Heart right ventricle (tissue), 16 donors: ENCODE results near the gene LYPD6B. TPM values are rescaled to one million over a fixed set of nuclear protein-coding genes. Genes with fewer than 3 reads are reported as not detected.

Experiments used
- ATAC-seq, 8 donors: fragments of 200-7000 bp; cut with Tn5 transposase; one replicate each; pipeline ENCODE4 v1.9.1; 2020; ENCODE audit warnings: mild to moderate bottlenecking in 8 of 8, moderate library complexity in 8 of 8, moderate number of reproducible peaks in 1 of 8
- DNase-seq, 2 donors: peaks; one replicate each; pipeline ENCODE4 v3.0.0-alpha.2; 2020
- H3K27ac ChIP-seq, 10 donors: fragments of 200-600 bp; sonication (generic) in 2 of 10; one replicate each; pipeline versions ENCODE4 v1.5.0 to v1.8.0; 2020 to 2022; ENCODE audit warnings: mild to moderate bottlenecking in 3 of 10
- H3K27me3 ChIP-seq, 7 donors: fragments of 200-600 bp; one replicate each; pipeline ENCODE4 v1.8.0; 2021 to 2022; ENCODE audit warnings: mild to moderate bottlenecking in 2 of 7
- H3K36me3 ChIP-seq, 9 donors: fragments of 200-600 bp; sonication (generic) in 1 of 9; one replicate each; pipeline versions ENCODE4 v1.5.0 to v1.8.0; 2020 to 2022; ENCODE audit warnings: mild to moderate bottlenecking in 2 of 9
- H3K4me1 ChIP-seq, 9 donors: fragments of 200-600 bp; sonication (generic) in 1 of 9; one replicate each; pipeline versions ENCODE4 v1.5.0 to v1.8.0; 2020 to 2022; ENCODE audit warnings: mild to moderate bottlenecking in 4 of 9
- H3K4me3 ChIP-seq, 10 donors: fragments of 200-600 bp; sonication (generic) in 2 of 10; one replicate each; pipeline versions ENCODE4 v1.5.0 to v1.8.0; 2020 to 2022; ENCODE audit warnings: mild to moderate bottlenecking in 7 of 10, moderate library complexity in 2 of 10
- H3K9me3 ChIP-seq, 11 donors: fragments of 200-600 bp in 10 of 11; sonication (generic) in 2 of 11; one replicate each; pipeline versions ENCODE4 v1.5.0 to v1.8.0; 2013 to 2022; ENCODE audit warnings: mild to moderate bottlenecking in 2 of 11, control low read depth in 1 of 11, moderate library complexity in 1 of 11
- WGBS, 2 donors: extraction: QIAGEN DNeasy Blood & Tissue Kit; methylation state at CpG; one replicate each; pipeline ENCODE4 v1.1.7; 2013; ENCODE audit warnings: inconsistent platforms in 1 of 2; 5-methylcytosine and 5-hydroxymethylcytosine counted together
- intact Hi-C, 10 donors: fragments of 100-400 bp; cut with DNase I; formaldehyde crosslinking; loops; one replicate each; pipeline versions ENCODE4 v1.11.1 to v1.14.2; 2022
- polyA plus RNA-seq, 2 donors: library from polyadenylated mRNA; stranded (reverse); fragments of 200-250 nt; gene quantifications; one replicate each; pipeline ENCODE4 v1.2.3, GENCODE V29; 2013
- total RNA-seq, 10 donors: library from RNA; stranded (reverse); fragmentation: NEBNext Ultra II Directional in 3 of 10; extraction: Animal tissue kit (Norgen Biotek cat#: 25700) in 3 of 10; gene quantifications; one replicate each; pipeline versions ENCODE4 v1.2.1 to v1.2.4, GENCODE V29; 2021 to 2023
- TF ChIP-seq, protein P1 (sequence below), 9 donors: fragments of 200-600 bp; sonication (generic) in 2 of 9; IDR thresholded peaks; one replicate each; pipeline versions ENCODE4 v1.5.0 to v1.8.0; 2021 to 2022; ENCODE audit warnings: antibody characterized with exemption in 9 of 9, mild to moderate bottlenecking in 5 of 9, moderate library complexity in 1 of 9
- donor health status: Arrhythmogenic right ventricular cardiomyopathy.
- donor health status: ischemic (EF 13 %, LVEDD 7.1; RV severe dilation, severe dysfunction).
- donor health status: healthy with polysubstance abuse.
- donor health status: DM: no; HTN: yes; CAD: no.
- donor health status: DM: no; HTN: no; CAD: no.
- donor health status: ischemic (EF 25% LVEDD 6.9; RV normal size, moderate dysfunction).
- donor health status: ischemic (EF 25% LVEDD 5.7; RV mildly dilated, moderate dysfunction).
- donor health status: healthy.
- donor health status: DM: yes; HTN: yes; CAD: no.
- donor health status: Ischemic cardiomyopathy.
- donor health status: ischemic (EF 35%, LVEDD 5.7; RV mildly dilated, moderate dysfunction).
- donor health status: nonischemic (EF 11% LVEDD 7.7; RV severe dilation, severe dysfunction).
- donor health status: DM: yes; HTN: yes; CAD: no.
- donor health status: PGD.
- donor health status: ischemic (EF 29% LVEDD 5.4; RV normal size, mild dysfunction).
- donor health status: nonischemic (EF 23%, LVEDD 6.1; RV moderate dilation, normal function).

LYPD6B gene
- total and polyA plus RNA-seq, 12 donors: 0.21 TPM; not detected in 11

DNA sequence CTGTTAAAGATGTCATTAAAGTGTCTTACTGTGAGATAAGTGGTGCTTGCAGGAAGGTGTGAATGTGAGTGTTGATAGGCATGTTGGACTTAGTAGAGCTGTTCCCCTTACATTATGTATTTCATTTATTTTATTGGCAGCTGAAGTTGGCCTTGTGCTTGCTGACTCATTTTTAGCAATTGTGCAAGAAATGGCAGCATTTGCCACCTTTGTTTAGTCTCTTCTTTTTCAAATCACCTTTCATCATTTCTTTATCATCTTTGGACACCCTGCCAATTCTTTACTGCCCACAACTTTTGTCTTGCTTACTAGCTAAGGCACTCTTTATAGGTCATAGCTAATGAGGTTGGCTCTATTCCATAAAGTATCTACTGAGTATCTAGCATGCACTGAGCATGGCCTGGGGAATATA lies 161.6 kb downstream of the LYPD6B start:
- Histone ChIP-seq H3K27me3 (no peaks in the 10 kb centered on the region), H3K4me3 (no peak overlapping the region), H3K9me3 (no peaks in the 10 kb centered on the region), H3K27ac (no peak overlapping the region), H3K4me1 (peaks cover 0 to 6% (median 0%) of the 10 kb centered on the region in 9 donors), H3K36me3 (no peaks in the 10 kb centered on the region)
- TF ChIP-seq, protein P1, sequence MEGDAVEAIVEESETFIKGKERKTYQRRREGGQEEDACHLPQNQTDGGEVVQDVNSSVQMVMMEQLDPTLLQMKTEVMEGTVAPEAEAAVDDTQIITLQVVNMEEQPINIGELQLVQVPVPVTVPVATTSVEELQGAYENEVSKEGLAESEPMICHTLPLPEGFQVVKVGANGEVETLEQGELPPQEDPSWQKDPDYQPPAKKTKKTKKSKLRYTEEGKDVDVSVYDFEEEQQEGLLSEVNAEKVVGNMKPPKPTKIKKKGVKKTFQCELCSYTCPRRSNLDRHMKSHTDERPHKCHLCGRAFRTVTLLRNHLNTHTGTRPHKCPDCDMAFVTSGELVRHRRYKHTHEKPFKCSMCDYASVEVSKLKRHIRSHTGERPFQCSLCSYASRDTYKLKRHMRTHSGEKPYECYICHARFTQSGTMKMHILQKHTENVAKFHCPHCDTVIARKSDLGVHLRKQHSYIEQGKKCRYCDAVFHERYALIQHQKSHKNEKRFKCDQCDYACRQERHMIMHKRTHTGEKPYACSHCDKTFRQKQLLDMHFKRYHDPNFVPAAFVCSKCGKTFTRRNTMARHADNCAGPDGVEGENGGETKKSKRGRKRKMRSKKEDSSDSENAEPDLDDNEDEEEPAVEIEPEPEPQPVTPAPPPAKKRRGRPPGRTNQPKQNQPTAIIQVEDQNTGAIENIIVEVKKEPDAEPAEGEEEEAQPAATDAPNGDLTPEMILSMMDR (IDR thresholded peaks at IDR 0.05): no peak
- ATAC-seq: peak in 4 of 8 donors; percentile 42 to 95 (median 68)
- intact Hi-C loops: no loop called here
- no peak for DNase-seq

DNA sequence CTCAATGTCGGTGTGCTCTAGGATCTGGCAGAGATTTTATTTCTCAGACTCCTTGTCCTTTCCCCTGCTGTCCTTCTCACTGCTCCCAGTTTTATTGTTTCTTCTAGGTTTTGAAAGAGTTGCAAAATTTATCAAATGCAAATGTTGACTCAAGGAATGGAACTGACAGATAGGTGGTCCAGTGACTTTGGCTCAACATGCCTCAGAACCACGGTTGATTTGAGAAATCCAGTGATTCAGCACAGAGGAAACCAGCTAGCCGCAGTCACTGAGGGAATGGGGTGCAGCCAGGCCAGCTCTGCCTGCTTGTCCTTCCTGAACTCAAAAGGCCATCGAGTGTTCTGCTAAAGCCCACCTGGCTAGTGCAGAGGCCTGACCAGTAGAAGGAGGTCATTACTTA lies 166.2 kb downstream of the LYPD6B start:
- TF ChIP-seq, protein P1 (IDR thresholded peaks at IDR 0.05): no peak
- intact Hi-C loops: no loop called here
- Histone ChIP-seq H3K9me3 (no peaks in the 10 kb centered on the region), H3K4me3 (no peak overlapping the region), H3K4me1 (peaks cover 0 to 6% (median 0%) of the 10 kb centered on the region in 9 donors), H3K27ac (no peak overlapping the region), H3K27me3 (peaks cover 0 to 3% (median 0%) of the 10 kb centered on the region in 7 donors), H3K36me3 (no peaks in the 10 kb centered on the region)
- no peak for ATAC-seq
- WGBS, 2 donors: 73 to 77% methylated on average over 4 of the region's 4 CpGs
- no peak for DNase-seq

DNA sequence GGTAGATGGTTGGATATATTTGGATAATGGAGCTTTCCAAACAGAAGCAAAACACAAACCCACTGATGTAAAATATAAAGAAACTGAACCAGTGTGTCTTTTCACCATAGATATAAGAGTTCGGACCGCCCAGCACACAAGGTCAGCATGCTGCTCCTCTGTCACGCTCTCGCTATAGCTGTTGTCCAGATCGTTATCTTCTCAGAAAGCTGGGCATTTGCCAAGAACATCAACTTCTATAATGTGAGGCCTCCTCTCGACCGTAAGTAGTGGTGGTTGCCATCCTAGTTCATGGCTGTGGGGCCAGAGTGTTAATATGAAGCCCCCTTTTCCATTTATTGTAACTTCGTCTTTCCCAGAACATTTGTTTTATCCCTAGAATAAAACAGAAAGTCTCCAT lies 166.6 kb downstream of the LYPD6B start:
- Histone ChIP-seq H3K4me3 (no peak overlapping the region), H3K36me3 (no peaks in the 10 kb centered on the region), H3K27me3 (peaks cover 0 to 4% (median 0%) of the 10 kb centered on the region in 7 donors), H3K27ac (no peak overlapping the region), H3K4me1 (peaks cover 0 to 4% (median 0%) of the 10 kb centered on the region in 9 donors), H3K9me3 (no peaks in the 10 kb centered on the region)
- DNase-seq (no peak), ATAC-seq (no peak)
- 68 to 77% methylated on average over 8 of the region's 8 CpGs for WGBS, 2 donors
- intact Hi-C loops: no loop called here
- TF ChIP-seq, protein P1 (IDR thresholded peaks at IDR 0.05): no peak

DNA sequence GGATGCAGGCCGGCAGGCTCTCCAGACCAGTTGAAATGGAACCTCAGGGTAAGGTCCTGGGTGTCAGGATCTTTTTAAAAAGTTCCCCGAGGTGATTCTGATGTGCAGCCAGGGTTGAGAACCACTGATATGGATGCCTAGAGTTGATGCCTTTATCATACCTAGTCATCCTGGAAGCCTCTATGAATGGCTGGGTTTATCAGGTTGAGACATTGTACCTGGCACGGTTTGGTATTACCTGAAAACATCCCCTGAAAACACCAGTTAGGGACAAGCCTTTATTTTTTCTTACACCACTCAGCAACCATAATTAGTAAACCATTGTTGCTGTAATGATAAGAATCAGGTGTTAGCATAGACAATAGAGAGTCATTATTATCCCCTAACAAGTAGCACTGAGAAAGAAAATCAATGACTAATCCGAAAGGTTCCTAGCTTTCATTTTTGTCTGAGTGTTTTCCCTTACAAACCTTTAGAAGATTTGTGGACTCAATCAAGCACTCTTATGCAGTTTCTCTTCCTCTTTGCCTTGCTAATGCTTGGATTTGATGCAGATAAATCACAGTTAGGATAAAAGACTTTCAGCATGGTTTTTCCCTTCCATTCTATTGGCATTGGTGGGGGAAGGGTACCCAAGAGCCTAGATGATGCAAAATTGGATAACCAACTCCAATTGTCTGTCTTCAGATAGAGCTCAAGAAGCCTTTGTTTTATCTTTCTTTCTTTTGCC lies 175.4 kb downstream of the LYPD6B start:
- 79 to 88% methylated on average over 4 of the region's 4 CpGs for WGBS, 2 donors
- TF ChIP-seq, protein P1 (IDR thresholded peaks at IDR 0.05): no peak

More for the DNA sequence above, 175.4 kb downstream of the LYPD6B start:
- no peak overlapping the region for H3K27ac ChIP-seq
- ATAC-seq (no peak), DNase-seq (no peak)
- no peaks in the 10 kb centered on the region for H3K36me3 ChIP-seq
- H3K9me3 ChIP-seq: no peaks in the 10 kb centered on the region
- peaks cover 0 to 4% (median 0%) of the 10 kb centered on the region in 7 donors for H3K27me3 ChIP-seq
- intact Hi-C loops: no loop called here
- no peak overlapping the region for H3K4me3 ChIP-seq
- no peaks in the 10 kb centered on the region for H3K4me1 ChIP-seq
